RKO (cell line): ENCODE measurements around the gene IQGAP1.
A peak's percentile ranks its signal among the peaks of the same experiment; 100 is the strongest.
"Not testable (repeated sequence)": the region's sequence is repeated elsewhere in the genome, so short reads cannot be mapped to it uniquely, and the experiment has no call there.

Source experiments
- DNase-seq: peaks from one replicate; pipeline ENCODE4 v3.0.0-alpha.2; 2016; ENCODE audit warnings: low spot score

The IQGAP1 gene

DNA sequence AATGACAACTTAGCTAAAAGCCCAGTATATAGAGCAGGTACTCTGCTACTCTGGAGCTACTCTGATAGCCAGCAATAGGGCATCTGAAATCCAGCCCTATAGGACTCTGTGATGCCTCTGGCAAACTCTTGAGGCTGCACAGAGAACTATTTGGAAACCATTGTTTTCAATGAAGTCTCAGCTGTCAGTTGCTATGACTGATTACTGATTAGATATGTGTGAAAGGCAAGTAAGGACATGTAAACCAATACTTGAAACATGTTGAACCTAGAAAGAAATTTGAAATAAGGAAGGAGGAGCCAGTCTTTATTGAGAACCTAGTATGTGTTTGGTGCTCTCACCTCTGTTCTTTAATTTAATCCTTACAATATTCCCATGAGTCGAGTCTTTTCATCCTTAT lies 101.5 kb downstream of the IQGAP1 start:
- no peak for DNase-seq

DNA sequence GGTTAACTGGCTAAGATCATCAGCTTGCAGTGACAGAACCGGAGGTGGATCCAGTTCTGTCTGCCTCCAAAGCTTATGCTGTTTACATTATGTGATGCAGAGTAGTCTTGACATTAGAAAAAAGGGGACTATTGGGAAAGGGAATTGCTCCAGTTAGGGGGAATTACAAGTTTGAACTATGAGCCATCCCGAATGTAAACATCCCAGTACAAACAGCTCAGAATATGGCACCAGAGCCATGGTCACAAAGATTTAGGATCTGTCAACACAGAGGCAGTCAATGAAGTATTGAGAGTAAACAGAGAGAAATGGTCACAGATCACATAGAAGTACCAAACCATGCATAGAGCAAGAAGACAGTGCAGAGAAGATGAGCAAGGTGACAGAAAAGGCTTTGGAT lies 101.9 kb downstream of the IQGAP1 start:
- no peak for DNase-seq

DNA sequence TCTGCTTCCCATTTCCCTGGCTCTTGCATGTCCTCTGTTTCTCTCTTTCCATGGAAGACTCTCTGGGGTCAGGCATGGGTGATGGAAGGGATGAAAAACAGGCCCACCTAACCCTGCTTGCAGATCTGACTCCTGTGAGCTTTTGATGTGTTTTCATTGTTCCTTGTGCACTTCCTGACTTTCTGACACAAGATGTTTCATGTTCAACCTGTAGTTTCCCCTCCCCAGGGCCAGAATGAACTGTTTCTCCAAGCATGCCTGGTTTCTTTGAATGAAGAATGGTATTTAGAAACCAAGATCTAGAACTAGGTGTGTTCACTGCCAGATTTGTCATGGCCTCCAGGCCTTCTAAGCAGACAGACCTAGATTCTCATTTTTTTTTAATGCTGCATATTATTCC lies 105.6 kb downstream of the IQGAP1 start:
- no peak for DNase-seq

GRCh38 chr15:90495067-90495466 lies 107.0 kb downstream of the IQGAP1 start:
- no peak for DNase-seq

- no peak for DNase-seq
Measured at GRCh38 chr15:90496791-90497190, 108.7 kb downstream of the IQGAP1 start.

DNA sequence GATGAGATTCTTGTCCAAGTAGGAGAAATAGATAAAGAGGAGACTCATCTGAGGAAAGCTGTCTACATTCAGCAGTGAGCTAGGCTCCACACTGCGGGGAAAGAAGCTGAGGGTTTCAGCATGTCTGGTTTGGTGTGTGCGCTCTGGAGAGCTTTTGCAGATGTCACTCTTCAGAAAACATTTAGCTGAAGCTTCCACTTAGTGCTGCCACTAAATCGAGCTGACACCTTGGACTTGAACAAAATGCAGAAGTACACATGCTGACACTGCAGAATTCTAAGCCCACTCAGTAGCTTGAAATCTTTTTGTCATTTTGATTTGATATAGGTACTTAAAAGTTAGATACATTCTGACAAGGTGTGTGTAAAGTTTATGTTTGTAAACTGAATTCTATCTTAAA lies 109.3 kb downstream of the IQGAP1 start:
- no peak for DNase-seq

- DNase-seq: no peak
Measured at GRCh38 chr15:90497912-90498311, 109.9 kb downstream of the IQGAP1 start.

- DNase-seq: no peak
Measured at GRCh38 chr15:90500171-90500570, 112.1 kb downstream of the IQGAP1 start.

DNA sequence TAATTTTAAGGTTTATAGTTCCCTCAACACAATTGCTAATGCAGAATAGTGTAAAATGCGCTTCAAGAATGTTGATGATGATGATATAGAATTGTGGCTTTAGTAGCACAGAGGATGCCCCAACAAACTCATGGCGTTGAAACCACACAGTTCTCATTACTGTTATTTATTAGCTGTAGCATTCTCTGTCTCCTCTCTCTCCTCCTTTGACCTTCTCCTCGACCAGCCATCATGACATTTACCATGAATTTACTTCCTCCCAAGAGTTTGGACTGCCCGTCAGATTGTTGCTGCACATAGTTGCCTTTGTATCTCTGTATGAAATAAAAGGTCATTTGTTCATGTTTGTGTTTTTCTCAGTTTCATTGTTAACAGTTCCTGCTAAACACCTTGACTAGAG lies 113.9 kb downstream of the IQGAP1 start:
- DNase-seq: no peak

DNA sequence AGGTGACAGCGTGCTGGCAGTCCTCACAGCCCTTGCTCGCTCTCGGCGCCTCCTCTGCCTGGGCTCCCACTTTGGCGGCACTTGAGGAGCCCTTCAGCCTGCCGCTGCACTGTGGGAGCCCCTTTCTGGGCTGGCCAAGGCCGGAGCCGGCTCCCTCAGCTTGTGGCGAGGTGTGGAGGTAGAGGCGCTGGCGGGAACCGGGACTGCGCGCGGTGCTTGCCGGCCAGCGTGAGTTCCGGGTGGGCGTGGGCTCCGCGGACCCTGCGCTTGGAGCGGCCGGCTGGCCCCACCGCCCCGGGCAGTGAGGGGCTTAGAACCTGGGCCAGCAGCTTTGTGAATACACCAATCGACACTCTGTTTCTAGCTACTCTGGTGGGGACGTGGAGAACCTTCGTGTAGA lies 122.7 kb downstream of the IQGAP1 start:
- DNase-seq: not testable (repeated sequence)

- not testable (repeated sequence) for DNase-seq
Measured at GRCh38 chr15:90511211-90511618, 123.2 kb downstream of the IQGAP1 start.

DNA sequence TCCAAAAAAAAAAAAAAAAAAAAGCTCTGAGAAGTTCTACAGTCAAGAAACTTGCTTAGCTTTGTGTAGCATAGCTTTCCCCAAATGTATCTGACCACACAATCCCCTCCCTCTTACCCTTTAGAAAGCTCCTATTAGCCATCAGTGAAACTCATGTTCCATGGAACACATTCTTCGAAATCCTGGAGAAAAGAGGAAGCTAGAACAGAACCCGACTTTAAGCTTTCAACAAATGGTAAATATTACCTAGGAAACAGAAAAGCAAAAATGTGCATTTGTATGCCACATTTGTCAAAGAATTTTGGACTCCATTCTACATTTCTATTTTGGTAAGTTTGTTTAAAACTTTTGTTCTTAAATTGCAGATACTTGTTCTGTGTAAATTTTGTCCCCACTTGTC lies 124.2 kb downstream of the IQGAP1 start:
- no peak for DNase-seq

- DNase-seq: no peak
Measured at GRCh38 chr15:90512981-90513380, 124.9 kb downstream of the IQGAP1 start.

DNA sequence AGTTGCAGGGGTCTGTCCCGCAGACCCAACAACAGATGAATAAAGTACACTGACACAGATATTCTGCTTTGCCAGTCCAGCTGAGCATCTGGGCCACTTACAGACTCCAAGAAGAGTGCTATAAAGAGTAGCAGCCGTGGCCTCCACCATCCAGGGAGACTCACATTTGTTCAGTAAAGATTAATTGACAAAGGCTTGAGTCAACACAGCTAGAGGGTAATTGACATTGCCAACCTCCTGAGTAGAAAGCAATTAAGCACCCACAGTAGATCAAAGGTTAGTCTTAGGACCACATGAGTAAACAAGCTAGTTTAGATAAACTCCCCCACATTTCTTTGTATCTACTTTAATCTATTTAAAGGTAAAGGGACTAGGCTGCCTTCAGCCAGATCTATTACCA lies 125.4 kb downstream of the IQGAP1 start:
- DNase-seq: no peak

DNA sequence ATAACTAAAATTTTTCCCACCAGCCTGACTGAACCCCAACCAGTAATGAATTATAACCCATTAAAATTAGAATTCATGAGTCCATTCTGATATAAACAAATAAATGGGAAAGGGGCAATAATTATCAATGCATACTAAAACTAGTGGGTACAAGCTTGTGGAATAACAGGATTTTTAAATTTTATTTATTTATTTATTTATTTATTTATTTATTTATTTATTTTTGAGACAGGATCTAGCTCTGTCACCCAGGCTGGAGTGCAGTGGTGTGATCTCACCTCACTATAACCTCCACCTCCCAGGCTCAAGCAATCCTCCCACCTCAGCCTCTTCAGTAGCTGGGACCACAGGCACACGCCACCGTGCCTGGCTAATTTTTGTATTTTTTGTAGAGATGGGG lies 125.9 kb downstream of the IQGAP1 start:
- DNase-seq: not testable (repeated sequence)

- no peak for DNase-seq
Measured at GRCh38 chr15:90519688-90520087, 131.6 kb downstream of the IQGAP1 start.

GRCh38 chr15:90520365-90520764 lies 132.3 kb downstream of the IQGAP1 start:
- DNase-seq: no peak

DNA sequence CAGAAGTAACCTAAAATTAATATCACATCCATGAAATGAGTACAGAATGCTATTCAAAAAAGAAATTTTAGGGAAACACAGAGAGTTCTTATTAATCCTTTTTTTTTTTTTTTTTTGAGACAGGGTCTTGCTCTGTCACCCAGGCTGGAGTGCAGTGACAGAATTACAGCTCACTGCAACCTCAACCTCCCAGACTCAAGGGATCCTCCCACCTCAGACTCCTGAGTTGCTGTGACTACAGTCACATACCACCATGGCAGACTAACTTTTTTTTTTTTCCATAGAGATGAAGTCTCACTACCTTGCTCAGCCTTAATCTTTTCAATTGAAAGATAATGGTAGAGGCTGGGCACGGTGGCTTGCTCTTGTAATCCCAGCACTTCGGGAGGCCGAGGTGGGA lies 135.3 kb downstream of the IQGAP1 start:
- no peak for DNase-seq

DNA sequence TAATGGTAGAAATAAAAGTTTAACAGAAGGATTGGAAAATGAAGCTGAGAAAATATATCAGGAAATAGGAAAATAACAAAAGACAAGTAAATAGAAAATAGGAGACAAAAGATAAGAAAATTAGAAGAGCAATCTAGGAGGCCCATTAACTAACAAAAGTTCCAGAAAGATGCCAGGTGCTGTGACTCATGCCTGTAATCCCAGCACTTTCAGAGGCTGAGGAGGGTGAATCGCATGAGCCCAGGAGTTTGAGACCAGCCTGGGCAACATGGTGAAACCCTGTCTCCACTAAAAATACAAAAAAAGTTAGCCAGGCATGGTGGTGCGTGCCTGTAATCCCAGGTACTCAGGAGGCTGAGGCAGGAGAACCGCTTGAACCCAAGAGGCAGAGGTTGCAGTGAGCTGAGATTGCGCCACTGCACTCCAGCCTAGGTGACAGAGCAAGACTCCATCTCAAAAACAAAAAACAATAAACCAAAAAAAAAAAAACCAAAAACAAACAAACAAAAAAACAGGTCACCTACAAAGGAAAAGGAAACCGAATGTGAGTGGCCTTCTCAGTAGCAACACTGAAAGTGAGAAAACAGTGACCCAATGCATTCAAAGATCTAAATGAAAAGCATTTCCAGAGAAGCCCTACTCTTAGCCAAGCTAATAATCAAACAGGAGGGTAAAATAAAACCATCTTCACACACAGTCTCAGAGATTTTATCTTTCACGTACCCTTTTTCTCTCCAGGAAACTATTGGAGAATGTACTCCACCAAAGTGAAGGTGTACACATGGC lies 136.2 kb downstream of the IQGAP1 start:
- not testable (repeated sequence) for DNase-seq

DNA sequence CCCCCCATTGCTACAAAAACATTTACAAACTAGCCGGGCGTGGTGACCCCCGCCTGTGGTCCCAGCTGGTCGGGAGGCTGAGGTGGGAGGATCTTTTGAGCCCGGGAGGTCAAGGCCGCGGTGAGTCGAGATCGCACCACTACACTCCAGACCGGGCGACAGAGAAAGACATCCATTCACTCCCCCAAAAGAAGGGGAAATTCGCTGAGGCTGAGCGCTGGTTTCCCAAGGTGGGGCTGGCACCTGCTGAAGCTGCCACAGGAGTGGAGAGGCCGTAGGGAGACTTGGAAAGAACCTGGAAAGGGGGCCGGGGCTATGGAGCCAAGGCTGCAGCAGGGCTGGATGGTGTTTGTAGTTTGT lies 140.9 kb downstream of the IQGAP1 start:
- no peak for DNase-seq

GRCh38 chr15:90529371-90530249 lies 141.6 kb downstream of the IQGAP1 start, which contains the start of gene CRTC3:
Gene CRTC3, plus strand, starts transcription at chr15:90529923. Its CDS starts 149 bp downstream, at chr15:90530072.
- DNase-seq: peak; percentile 52

DNA sequence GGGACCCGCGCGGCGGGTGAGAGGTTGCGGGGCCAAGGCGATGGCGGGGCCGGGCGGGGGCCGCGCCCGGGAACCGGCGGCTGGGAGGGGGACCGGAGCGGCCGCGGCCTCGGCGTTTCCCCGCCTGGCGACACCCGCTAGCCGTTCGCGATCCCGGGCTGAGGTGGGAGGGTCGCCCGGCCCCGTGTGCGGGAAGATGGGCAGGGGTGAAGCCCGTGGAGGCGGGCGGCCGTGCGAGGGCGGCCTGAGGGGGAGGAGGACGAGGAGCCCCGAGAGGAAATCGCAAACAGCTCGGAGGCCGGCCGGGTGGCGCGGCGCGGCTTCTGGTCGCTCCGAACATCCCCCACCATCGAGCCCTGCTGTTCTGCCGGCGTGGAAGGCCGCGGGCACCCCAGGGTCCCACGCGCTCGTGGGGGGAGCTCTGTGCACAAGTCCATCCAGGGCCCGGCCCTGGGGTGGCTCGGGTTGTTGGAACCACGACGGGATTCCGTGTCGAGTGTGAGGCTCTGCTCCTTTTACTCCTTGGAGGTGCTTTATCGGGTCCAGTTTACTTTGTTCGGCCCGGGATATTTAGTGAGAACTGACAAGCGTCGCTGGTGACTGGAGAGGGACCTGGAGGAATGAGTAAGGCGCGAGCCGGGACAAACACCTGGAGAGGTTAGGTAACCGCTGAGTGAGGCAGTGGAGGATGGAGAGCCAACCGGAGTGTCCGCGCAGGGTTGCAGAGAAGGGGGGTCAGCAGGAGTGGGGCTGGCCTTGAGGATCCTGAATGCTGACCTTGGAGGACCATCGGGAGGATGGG lies 142.4 kb downstream of the IQGAP1 start:
- peak; percentile 43 for DNase-seq
